HG02588 (cell line): ENCODE measurements around the gene RPS6KA2.
"Not testable (repeated sequence)": the region's sequence is repeated elsewhere in the genome, so short reads cannot be mapped to it uniquely, and the experiment has no call there.

ENCODE experiments used
- ATAC-seq: cut with Tn5 transposase; IDR thresholded peaks from one replicate; pipeline ENCODE4 v1.9.1; 2021; ENCODE audit warnings: mild to moderate bottlenecking, moderate library complexity; ENCODE audit not compliant: unreplicated experiment

Gene RPS6KA2

GRCh38 chr6:166558156-166559005 lies 68.7 kb downstream of the RPS6KA2 start:
- ATAC-seq = no peak

- ATAC-seq = no peak
Measured at GRCh38 chr6:166556863-166557322, 70.2 kb downstream of the RPS6KA2 start.

GRCh38 chr6:166556336-166556735 lies 70.7 kb downstream of the RPS6KA2 start:
- no peak for ATAC-seq

GRCh38 chr6:166555086-166555485 lies 72.0 kb downstream of the RPS6KA2 start:
- ATAC-seq = no peak

GRCh38 chr6:166554316-166554715 lies 72.7 kb downstream of the RPS6KA2 start:
- ATAC-seq = no peak

- no peak for ATAC-seq
Measured at GRCh38 chr6:166553563-166554271, 73.3 kb downstream of the RPS6KA2 start.

GRCh38 chr6:166552600-166552999 lies 74.5 kb downstream of the RPS6KA2 start:
- ATAC-seq = no peak

- no peak for ATAC-seq
Measured at GRCh38 chr6:166551754-166552495, 75.1 kb downstream of the RPS6KA2 start.

GRCh38 chr6:166546653-166547052 lies 80.4 kb downstream of the RPS6KA2 start:
- ATAC-seq = no peak

- no peak for ATAC-seq
Measured at GRCh38 chr6:166545156-166546034, 81.7 kb downstream of the RPS6KA2 start.

GRCh38 chr6:166544296-166544605 lies 82.8 kb downstream of the RPS6KA2 start:
- ATAC-seq = no peak

- ATAC-seq = no peak
Measured at GRCh38 chr6:166543603-166544295, 83.3 kb downstream of the RPS6KA2 start.

GRCh38 chr6:166542580-166542912 lies 84.5 kb downstream of the RPS6KA2 start:
- ATAC-seq = no peak

- ATAC-seq = no peak
Measured at GRCh38 chr6:166541876-166542579, 85.0 kb downstream of the RPS6KA2 start.

- peak; percentile 29 for ATAC-seq
Measured at GRCh38 chr6:166541366-166541765, 85.7 kb downstream of the RPS6KA2 start.

GRCh38 chr6:166540631-166541331 lies 86.3 kb downstream of the RPS6KA2 start:
- peak; percentile 97 for ATAC-seq

- no peak for ATAC-seq
Measured at GRCh38 chr6:166539543-166539942, 87.5 kb downstream of the RPS6KA2 start.

GRCh38 chr6:166539011-166539385 lies 88.1 kb downstream of the RPS6KA2 start:
- not testable (repeated sequence) for ATAC-seq
